Left ventricle myocardium inferior (tissue), 1 donor: ENCODE measurements around the gene BBS9. TPM values are rescaled to one million over a fixed set of nuclear protein-coding genes. Genes with fewer than 3 reads are reported as not detected.

Source experiments
- DNase-seq: peaks from one replicate; pipeline ENCODE4 v3.0.0-alpha.2; 2020
- H3K27ac ChIP-seq: fragments of 200-600 bp; replicated peaks from 2 replicates; pipeline ENCODE4 v1.8.0; 2021
- H3K27me3 ChIP-seq: fragments of 200-600 bp; 2 replicates; pipeline ENCODE4 v1.8.0; 2021; ENCODE audit warnings: low read depth
- H3K36me3 ChIP-seq: fragments of 200-600 bp; 2 replicates; pipeline ENCODE4 v1.8.0; 2021
- H3K4me1 ChIP-seq: fragments of 200-600 bp; 2 replicates; pipeline ENCODE4 v1.8.0; 2021
- H3K4me3 ChIP-seq: fragments of 200-600 bp; 2 replicates; pipeline ENCODE4 v1.8.0; 2021; ENCODE audit warnings: mild to moderate bottlenecking, moderate library complexity
- H3K9me3 ChIP-seq: fragments of 200-600 bp; replicated peaks from 2 replicates; pipeline ENCODE4 v1.8.0; 2021
- intact Hi-C: fragments of 100-400 bp; cut with micrococcal nuclease; formaldehyde crosslinking; loops from one replicate; pipeline ENCODE4 v1.11.0; 2022
- total RNA-seq: library from RNA; stranded (reverse); fragmentation: NEBNext Ultra II Directional; extraction: Animal tissue kit (Norgen Biotek cat#: 25700); gene quantifications from one replicate; pipeline ENCODE4 v1.2.1, GENCODE V29; 2021
- TF ChIP-seq, protein P1 (sequence below): fragments of 200-600 bp; IDR thresholded peaks from 2 replicates; pipeline ENCODE4 v1.8.0; 2021; ENCODE audit warnings: antibody characterized with exemption, mild to moderate bottlenecking, borderline replicate concordance
- donor health status: DM: no; HTN: yes; CAD: no; lungs with severe emphysema.

Gene BBS9
- total RNA-seq, 1 donor from 2014 or later, result 13.7 TPM

DNA sequence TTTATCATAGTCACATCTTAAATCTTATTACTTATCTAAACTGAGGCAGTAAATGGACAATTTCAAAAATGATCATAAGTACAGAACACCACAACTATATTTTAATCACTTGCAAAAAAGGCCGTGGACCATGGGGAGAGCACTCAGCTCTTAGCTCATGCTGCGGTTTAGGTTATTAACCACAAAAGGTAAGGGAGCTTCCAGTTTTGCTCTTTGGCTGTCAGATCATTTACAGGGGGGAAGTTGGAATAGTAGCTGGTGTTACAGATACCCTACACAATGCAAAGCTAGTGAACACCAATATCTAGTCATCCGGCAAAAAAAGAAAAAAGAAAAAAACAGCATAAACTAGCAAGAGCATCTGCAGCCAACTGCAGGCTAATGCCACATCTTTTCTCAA lies 147.0 kb downstream of the BBS9 start:
- no peak overlapping the region for H3K27ac ChIP-seq
- peaks cover 53% of the 10 kb centered on the region for H3K36me3 ChIP-seq
- H3K27me3 ChIP-seq, result no peaks in the 10 kb centered on the region
- TF ChIP-seq, protein P1, sequence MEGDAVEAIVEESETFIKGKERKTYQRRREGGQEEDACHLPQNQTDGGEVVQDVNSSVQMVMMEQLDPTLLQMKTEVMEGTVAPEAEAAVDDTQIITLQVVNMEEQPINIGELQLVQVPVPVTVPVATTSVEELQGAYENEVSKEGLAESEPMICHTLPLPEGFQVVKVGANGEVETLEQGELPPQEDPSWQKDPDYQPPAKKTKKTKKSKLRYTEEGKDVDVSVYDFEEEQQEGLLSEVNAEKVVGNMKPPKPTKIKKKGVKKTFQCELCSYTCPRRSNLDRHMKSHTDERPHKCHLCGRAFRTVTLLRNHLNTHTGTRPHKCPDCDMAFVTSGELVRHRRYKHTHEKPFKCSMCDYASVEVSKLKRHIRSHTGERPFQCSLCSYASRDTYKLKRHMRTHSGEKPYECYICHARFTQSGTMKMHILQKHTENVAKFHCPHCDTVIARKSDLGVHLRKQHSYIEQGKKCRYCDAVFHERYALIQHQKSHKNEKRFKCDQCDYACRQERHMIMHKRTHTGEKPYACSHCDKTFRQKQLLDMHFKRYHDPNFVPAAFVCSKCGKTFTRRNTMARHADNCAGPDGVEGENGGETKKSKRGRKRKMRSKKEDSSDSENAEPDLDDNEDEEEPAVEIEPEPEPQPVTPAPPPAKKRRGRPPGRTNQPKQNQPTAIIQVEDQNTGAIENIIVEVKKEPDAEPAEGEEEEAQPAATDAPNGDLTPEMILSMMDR, result no peak
- peaks cover 46% of the 10 kb centered on the region for H3K9me3 ChIP-seq
- intact Hi-C loops, result no loop called here
- no peak for DNase-seq
- H3K4me1 ChIP-seq, result no peaks in the 10 kb centered on the region
- no peak overlapping the region for H3K4me3 ChIP-seq

DNA sequence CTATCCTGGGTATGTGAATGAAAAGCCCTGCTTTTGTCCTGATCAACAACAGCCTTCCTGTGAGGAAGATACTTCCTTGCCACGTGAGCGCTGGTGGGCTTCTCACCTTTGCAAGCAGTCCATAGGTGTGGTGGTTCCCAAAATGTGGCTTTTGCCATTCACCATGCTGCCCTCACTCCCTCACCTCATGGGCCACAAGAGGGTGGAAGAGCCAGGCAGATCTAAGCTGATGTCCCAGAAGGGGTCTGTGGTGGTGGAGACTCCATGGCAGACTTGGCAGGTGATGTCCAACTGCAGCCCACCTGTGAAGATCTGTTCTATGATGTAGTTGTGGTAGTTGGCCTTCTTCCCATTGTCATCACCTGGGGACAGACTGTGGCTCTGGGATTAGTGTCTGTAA lies 147.4 kb downstream of the BBS9 start:
- peaks cover 42% of the 10 kb centered on the region for H3K9me3 ChIP-seq
- no peak overlapping the region for H3K4me3 ChIP-seq
- DNase-seq, result no peak
- TF ChIP-seq, protein P1, result no peak
- peaks cover 54% of the 10 kb centered on the region for H3K36me3 ChIP-seq
- intact Hi-C loops, result no loop called here
- no peaks in the 10 kb centered on the region for H3K4me1 ChIP-seq
- H3K27me3 ChIP-seq, result no peaks in the 10 kb centered on the region
- H3K27ac ChIP-seq, result no peak overlapping the region

DNA sequence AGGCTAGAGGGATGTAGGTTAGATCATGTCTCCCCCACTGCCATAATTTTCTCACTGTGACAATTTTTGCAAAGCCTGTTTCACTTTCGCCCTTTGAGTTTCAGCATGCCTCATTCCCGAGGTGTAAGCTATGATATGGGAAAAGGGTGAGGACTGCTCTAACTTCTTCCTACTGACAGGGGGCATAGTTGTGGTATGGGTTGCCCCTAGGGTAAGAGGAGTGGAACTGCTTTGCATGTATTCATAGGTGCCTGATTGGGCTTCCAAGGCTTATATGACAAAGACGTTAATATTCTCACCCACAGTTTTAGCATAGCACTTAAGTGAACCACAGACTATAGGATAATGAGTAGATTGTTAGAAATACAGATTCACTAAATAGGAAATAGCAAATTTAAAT lies 148.7 kb downstream of the BBS9 start:
- no peak overlapping the region for H3K27ac ChIP-seq
- H3K27me3 ChIP-seq, result no peaks in the 10 kb centered on the region
- intact Hi-C loops, result no loop called here
- DNase-seq, result no peak
- no peaks in the 10 kb centered on the region for H3K4me1 ChIP-seq
- peaks cover 60% of the 10 kb centered on the region for H3K36me3 ChIP-seq
- peaks cover 38% of the 10 kb centered on the region for H3K9me3 ChIP-seq
- H3K4me3 ChIP-seq, result no peak overlapping the region
- TF ChIP-seq, protein P1, result no peak

DNA sequence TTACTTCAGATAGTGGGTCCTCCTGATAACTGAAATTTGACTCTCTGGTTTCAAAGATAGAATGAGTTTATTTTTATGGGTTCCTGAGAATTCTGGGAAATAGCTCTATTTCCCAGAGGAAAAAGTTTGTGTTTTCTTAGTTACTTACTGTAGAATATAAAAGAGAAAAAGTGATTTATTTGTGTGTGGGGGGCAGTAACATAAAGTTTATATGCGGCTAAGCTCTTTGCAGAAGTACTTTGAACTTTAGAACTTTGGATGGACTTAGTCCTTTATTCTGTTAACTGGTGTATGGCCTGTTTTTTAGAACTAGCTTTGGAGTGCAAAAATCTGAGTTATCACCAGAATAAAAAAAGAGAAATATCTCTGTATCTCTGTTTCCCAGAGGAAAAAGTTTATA lies 157.1 kb downstream of the BBS9 start:
- H3K4me3 ChIP-seq, result no peak overlapping the region
- intact Hi-C loops, result no loop called here
- H3K27ac ChIP-seq, result no peak overlapping the region
- H3K36me3 ChIP-seq, result peaks cover 27% of the 10 kb centered on the region
- peaks cover 22% of the 10 kb centered on the region for H3K9me3 ChIP-seq
- H3K4me1 ChIP-seq, result no peaks in the 10 kb centered on the region
- TF ChIP-seq, protein P1, result no peak
- no peak for DNase-seq
- no peaks in the 10 kb centered on the region for H3K27me3 ChIP-seq

DNA sequence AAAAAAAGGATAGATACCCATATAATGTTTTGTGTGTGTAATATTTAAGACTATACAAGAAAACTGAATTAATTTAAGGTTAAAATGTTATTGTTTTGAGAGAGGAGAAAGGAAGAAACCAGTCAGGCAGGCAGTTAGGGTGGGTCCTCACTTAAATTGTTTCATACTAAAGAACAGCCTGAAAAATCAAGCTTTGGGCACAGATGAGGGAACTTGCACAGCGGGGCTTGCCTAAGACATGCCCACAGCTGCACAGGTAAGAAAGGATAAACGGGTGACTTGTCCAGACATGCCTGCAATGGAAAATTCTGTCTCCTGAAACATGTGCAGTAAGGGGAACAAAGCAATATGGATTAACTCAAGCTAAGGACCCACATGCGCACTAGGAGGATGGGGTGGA lies 158.4 kb downstream of the BBS9 start:
- DNase-seq, result no peak
- intact Hi-C loops, result no loop called here
- Histone ChIP-seq H3K9me3 (peaks cover 22% of the 10 kb centered on the region), H3K27me3 (no peaks in the 10 kb centered on the region), H3K4me1 (no peaks in the 10 kb centered on the region), H3K27ac (no peak overlapping the region), H3K36me3 (peaks cover 19% of the 10 kb centered on the region), H3K4me3 (no peak overlapping the region)
- TF ChIP-seq, protein P1, result no peak

DNA sequence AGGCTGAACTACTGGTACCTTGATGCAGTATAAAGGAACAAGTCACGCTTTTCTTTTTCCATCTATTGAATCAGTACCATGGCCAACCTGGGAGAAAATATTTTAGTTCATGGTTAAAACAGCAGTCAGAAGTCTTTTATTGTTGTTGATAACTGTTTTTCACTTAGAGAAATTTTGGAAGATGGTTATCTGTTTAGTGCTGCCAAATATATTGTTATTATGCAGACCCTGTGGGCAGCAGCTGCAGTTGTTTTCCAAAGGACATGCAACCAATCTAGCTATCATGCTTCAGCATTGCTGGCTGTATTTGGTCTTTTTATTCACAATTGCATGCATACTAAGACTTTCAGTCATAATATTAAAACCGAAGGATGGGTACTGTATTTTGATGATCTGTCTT lies 169.5 kb downstream of the BBS9 start:
- DNase-seq, result no peak
- Histone ChIP-seq H3K4me1 (no peaks in the 10 kb centered on the region), H3K36me3 (peaks cover 13% of the 10 kb centered on the region), H3K4me3 (no peak overlapping the region), H3K27ac (no peak overlapping the region), H3K9me3 (peaks cover 39% of the 10 kb centered on the region), H3K27me3 (no peaks in the 10 kb centered on the region)
- TF ChIP-seq, protein P1, result no peak
- intact Hi-C loops, result no loop called here
